Neural cell (in vitro differentiated cells): ENCODE data around the gene SPTB. TPM values are rescaled to one million over a fixed set of nuclear protein-coding genes. Genes with fewer than 3 reads are reported as not detected.

Experiments
- H2AFZ ChIP-seq: fragments of 200-600, 300-800 bp; sonication (generic), shearing (Covaris generic); 2 replicates; pipeline ENCODE4 v1.6.0; 2014; ENCODE audit warnings: low read depth, mild to moderate bottlenecking, antibody characterized with exemption, low read length, moderate library complexity
- H3F3A ChIP-seq: fragments of 200-600 bp; shearing (Covaris generic); 2 replicates; pipeline ENCODE4 v1.6.1; 2016; ENCODE audit warnings: mild to moderate bottlenecking, moderate library complexity, mixed read lengths, antibody characterized with exemption, low read length; ENCODE audit not compliant: insufficient read depth, poor library complexity, severe bottlenecking
- H3K27ac ChIP-seq: fragments of 200-600, 300-800 bp; sonication (generic), shearing (Covaris generic); 2 replicates; pipeline ENCODE4 v1.5.1; 2014; ENCODE audit warnings: mild to moderate bottlenecking, low read length, moderate library complexity
- H3K27me3 ChIP-seq: fragments of 300-800, 200-600 bp; sonication (generic), shearing (Covaris generic); 2 replicates; pipeline ENCODE4 v1.6.0; 2014; ENCODE audit warnings: mild to moderate bottlenecking, low read depth, low read length, moderate library complexity; ENCODE audit not compliant: insufficient read depth
- H3K36me3 ChIP-seq: fragments of 300-800, 200-600 bp; sonication (generic), shearing (Covaris generic); 2 replicates; pipeline ENCODE4 v1.5.1; 2014; ENCODE audit warnings: mild to moderate bottlenecking, antibody characterized with exemption, low read length, moderate library complexity; ENCODE audit not compliant: insufficient read depth
- H3K4me2 ChIP-seq: fragments of 300-800, 200-600 bp; sonication (generic), shearing (Covaris generic); 2 replicates; pipeline ENCODE4 v1.6.0; 2014; ENCODE audit warnings: mild to moderate bottlenecking, low read length
- H3K4me3 ChIP-seq: fragments of 300-800, 200-600 bp; sonication (generic), shearing (Covaris generic); 2 replicates; pipeline ENCODE4 v1.5.1; 2014; ENCODE audit warnings: mild to moderate bottlenecking, low read length, moderate library complexity
- H3K79me2 ChIP-seq: fragments of 200-600 bp; shearing (Covaris generic); replicated peaks from 2 replicates; pipeline ENCODE4 v1.6.0; 2014; ENCODE audit warnings: mild to moderate bottlenecking, low read length, moderate library complexity; ENCODE audit not compliant: insufficient read depth
- H3K9ac ChIP-seq: fragments of 300-800, 200-600 bp; sonication (generic), shearing (Covaris generic); 2 replicates; pipeline ENCODE4 v1.6.1; 2016; ENCODE audit warnings: mild to moderate bottlenecking, low read length, mixed read lengths
- H3K9me2 ChIP-seq: fragments of 200-600 bp; shearing (Covaris generic); 2 replicates; pipeline ENCODE4 v1.6.1; 2016; ENCODE audit warnings: mild to moderate bottlenecking, low read length, mixed read lengths; ENCODE audit not compliant: insufficient read depth
- H3K9me3 ChIP-seq: fragments of 200-600, 300-800 bp; sonication (generic), shearing (Covaris generic); 2 replicates; pipeline ENCODE4 v1.6.1; 2016; ENCODE audit warnings: mild to moderate bottlenecking, mixed run types, low read length, moderate library complexity, mixed read lengths
- H4K20me1 ChIP-seq: fragments of 200-600 bp; shearing (Covaris generic); 2 replicates; pipeline ENCODE4 v1.6.1; 2016; ENCODE audit warnings: mild to moderate bottlenecking, mixed run types; ENCODE audit not compliant: insufficient read depth
- CTCF ChIP-seq: fragments of 450-650 bp; IDR thresholded peaks from 2 replicates; pipeline ENCODE4 v1.5.1; 2014; ENCODE audit warnings: antibody characterized with exemption, mild to moderate bottlenecking, moderate library complexity; ENCODE audit not compliant: poor library complexity, severe bottlenecking
- EP300 ChIP-seq: fragments of 450-650 bp; conservative IDR thresholded peaks from 2 replicates; pipeline ENCODE4 v1.6.1; 2014; ENCODE audit warnings: antibody characterized with exemption, mild to moderate bottlenecking, moderate library complexity; ENCODE audit not compliant: poor library complexity, severe bottlenecking
- MXI1 ChIP-seq: fragments of 450-650 bp; conservative IDR thresholded peaks from 2 replicates; pipeline ENCODE4 v1.6.1; 2014; ENCODE audit warnings: antibody characterized with exemption, mild to moderate bottlenecking; ENCODE audit not compliant: poor library complexity, severe bottlenecking
- RAD21 ChIP-seq: fragments of 450-650 bp; conservative IDR thresholded peaks from 2 replicates; pipeline ENCODE4 v1.6.1; 2014; ENCODE audit warnings: antibody characterized with exemption, mild to moderate bottlenecking, moderate library complexity
- REST ChIP-seq: IDR thresholded peaks from 2 replicates; pipeline ENCODE4 v1.6.1; 2012; ENCODE audit warnings: borderline replicate concordance
- SMC3 ChIP-seq: fragments of 450-650 bp; conservative IDR thresholded peaks from 2 replicates; pipeline ENCODE4 v1.6.1; 2014; ENCODE audit warnings: antibody characterized with exemption, mild to moderate bottlenecking, moderate library complexity; ENCODE audit not compliant: poor library complexity
- TAF1 ChIP-seq: IDR thresholded peaks from 2 replicates; pipeline ENCODE4 v1.6.1; 2012; ENCODE audit warnings: low read depth
- polyA plus RNA-seq: library from polyadenylated mRNA; depleted of rRNA; stranded (reverse); fragments of >200 nt; gene quantifications from 2 replicates; pipeline ENCODE4 v1.2.3, GENCODE V29; 2014

Gene SPTB
- polyA plus RNA-seq, 1 donor from 2014 or later: 1.9 TPM

GRCh38 chr14:64711039-64711438, 168.7 kb downstream of the SPTB start:
- Histone ChIP-seq H3K27me3 (no peaks in the 10 kb centered on the region), H3F3A (no peaks in the 10 kb centered on the region), H3K9me2 (no peaks in the 10 kb centered on the region), H2AFZ (no peak overlapping the region), H3K9ac (no peak overlapping the region), H3K9me3 (peaks cover 6% of the 10 kb centered on the region), H3K4me3 (no peak overlapping the region), H4K20me1 (no peaks in the 10 kb centered on the region), H3K27ac (no peak overlapping the region), H3K79me2 (peaks cover 38% of the 10 kb centered on the region), H3K4me2 (no peak overlapping the region), H3K36me3 (no peaks in the 10 kb centered on the region)
- TF ChIP-seq REST: no peak
- no peak for TF ChIP-seq EP300
- no peak for TF ChIP-seq TAF1
- TF ChIP-seq CTCF: no peak
- TF ChIP-seq SMC3: no peak
- no peak for TF ChIP-seq MXI1
- TF ChIP-seq RAD21: no peak

GRCh38 chr14:64709126-64709525, 170.6 kb downstream of the SPTB start:
- H3K4me2 ChIP-seq: no peak overlapping the region
- H3K9ac ChIP-seq: no peak overlapping the region
- H3K9me3 ChIP-seq: peaks cover 6% of the 10 kb centered on the region
- H3K27me3 ChIP-seq: no peaks in the 10 kb centered on the region
- TF ChIP-seq CTCF (no peak), MXI1 (no peak), REST (no peak)
- H2AFZ ChIP-seq: no peak overlapping the region
- no peaks in the 10 kb centered on the region for H3K9me2 ChIP-seq
- no peak overlapping the region for H3K4me3 ChIP-seq
- H3K79me2 ChIP-seq: peaks cover 45% of the 10 kb centered on the region
- no peaks in the 10 kb centered on the region for H3K36me3 ChIP-seq
- H4K20me1 ChIP-seq: no peaks in the 10 kb centered on the region
- no peaks in the 10 kb centered on the region for H3F3A ChIP-seq
- no peak overlapping the region for H3K27ac ChIP-seq
